SKM-1 treated with dmso at 0.1 percent for 144 hours (cell line): ENCODE results near the gene PACS2.

Experiments
- DNase-seq: peaks from one replicate; lab custom pipeline; 2025; ENCODE audit not compliant: unreplicated experiment; lab: John Stamatoyannopoulos, UW

The PACS2 gene

GRCh38 chr14:105367116-105368031 is 52.8 kb downstream of the PACS2 start:
- no peak for DNase-seq

GRCh38 chr14:105368032-105368417 is 53.5 kb downstream of the PACS2 start:
- DNase-seq = no peak

- no peak for DNase-seq
Observed at GRCh38 chr14:105368426-105368825, 53.9 kb downstream of the PACS2 start.

- no peak for DNase-seq
Observed at GRCh38 chr14:105368910-105369652, 54.5 kb downstream of the PACS2 start.

- no peak for DNase-seq
Observed at GRCh38 chr14:105369653-105370040, 55.1 kb downstream of the PACS2 start.

- DNase-seq = no peak
Observed at GRCh38 chr14:105374389-105374788, 59.8 kb downstream of the PACS2 start.

GRCh38 chr14:105375635-105376057 is 61.1 kb downstream of the PACS2 start:
- DNase-seq = peak; percentile 20

GRCh38 chr14:105376521-105377440 is 62.2 kb downstream of the PACS2 start:
- DNase-seq = no peak

GRCh38 chr14:105377555-105378182 is 63.1 kb downstream of the PACS2 start:
- DNase-seq = no peak

GRCh38 chr14:105378199-105378598 is 63.7 kb downstream of the PACS2 start:
- DNase-seq = no peak

- DNase-seq = no peak
Observed at GRCh38 chr14:105378873-105379685, 64.5 kb downstream of the PACS2 start.

- no peak for DNase-seq
Observed at GRCh38 chr14:105379946-105380345, 65.4 kb downstream of the PACS2 start.

- no peak for DNase-seq
Observed at GRCh38 chr14:105380756-105381155, 66.2 kb downstream of the PACS2 start.

- DNase-seq = no peak
Observed at GRCh38 chr14:105381446-105382342, 67.1 kb downstream of the PACS2 start.

GRCh38 chr14:105382343-105383082 is 68.0 kb downstream of the PACS2 start:
- DNase-seq = no peak

GRCh38 chr14:105383083-105383730 is 68.7 kb downstream of the PACS2 start:
- DNase-seq = no peak

- no peak for DNase-seq
Observed at GRCh38 chr14:105384041-105384557, 69.6 kb downstream of the PACS2 start.
